ENCODE results near the gene PI3.
A peak's percentile ranks its signal among the peaks of the same experiment; 100 is the strongest.
"Not testable (repeated sequence)": the region's sequence is repeated elsewhere in the genome, so short reads cannot be mapped to it uniquely, and the experiment has no call there.

The PI3 gene

GRCh38 chr20:45174434-45175364 lies at the start of gene PI3:
Gene PI3 (plus strand): TSS chr20:45174902. CDS start chr20:45174923, 21 bp downstream.
- DNase-seq: no peak

GRCh38 chr20:45128099-45128498 lies 46.6 kb upstream of the PI3 start:
- DNase-seq: no peak

GRCh38 chr20:45136911-45137310 lies 37.8 kb upstream of the PI3 start:
- no peak for DNase-seq

GRCh38 chr20:45138561-45139300 lies 36.0 kb upstream of the PI3 start:
- DNase-seq: peak; percentile 23 to 24

GRCh38 chr20:45139733-45140375 lies 34.8 kb upstream of the PI3 start:
- DNase-seq: not testable (repeated sequence)

- no peak for DNase-seq
Measured at GRCh38 chr20:45140836-45141235, 33.9 kb upstream of the PI3 start.

- no peak for DNase-seq
Measured at GRCh38 chr20:45149062-45149461, 25.6 kb upstream of the PI3 start.

- no peak for DNase-seq
Measured at GRCh38 chr20:45152405-45152804, 22.3 kb upstream of the PI3 start.

GRCh38 chr20:45153147-45153546 lies 21.6 kb upstream of the PI3 start:
- no peak for DNase-seq

GRCh38 chr20:45153752-45154151 lies 20.9 kb upstream of the PI3 start:
- DNase-seq: no peak

- no peak for DNase-seq
Measured at GRCh38 chr20:45154183-45154582, 20.5 kb upstream of the PI3 start.

GRCh38 chr20:45154794-45155193 lies 19.9 kb upstream of the PI3 start:
- not testable (repeated sequence) for DNase-seq

GRCh38 chr20:45156713-45157112 lies 18.0 kb upstream of the PI3 start:
- DNase-seq: no peak

GRCh38 chr20:45157962-45158361 lies 16.7 kb upstream of the PI3 start:
- DNase-seq: no peak

- DNase-seq: no peak
Measured at GRCh38 chr20:45163083-45163803, 11.5 kb upstream of the PI3 start.

GRCh38 chr20:45164906-45165305 lies 9.8 kb upstream of the PI3 start:
- no peak for DNase-seq

GRCh38 chr20:45173522-45173921 lies 1.2 kb upstream of the PI3 start:
- DNase-seq: no peak

GRCh38 chr20:45176526-45177267 lies 2.0 kb downstream of the PI3 start:
- no peak for DNase-seq

GRCh38 chr20:45179166-45179565 lies 4.5 kb downstream of the PI3 start:
- DNase-seq: no peak

GRCh38 chr20:45181639-45182038 lies 6.9 kb downstream of the PI3 start:
- no peak for DNase-seq

- no peak for DNase-seq
Measured at GRCh38 chr20:45183084-45183483, 8.4 kb downstream of the PI3 start.

- DNase-seq: no peak
Measured at GRCh38 chr20:45187693-45188092, 13.0 kb downstream of the PI3 start.

Measured in activated CD4-positive, alpha-beta T cell treated with anti-CD3 and anti-CD28 coated beads, Interleukin-2, amount 50 U/mL, for 4 hours (primary cell).